DOHH2 (cell line): ENCODE data around the gene LRRTM4.

ENCODE experiments used
- H3F3A ChIP-seq: fragments of 200-600 bp; sonication (generic), shearing (Covaris generic); 2 replicates; pipeline ENCODE4 v1.6.0; 2016; ENCODE audit warnings: antibody characterized with exemption, mild to moderate bottlenecking; ENCODE audit not compliant: control insufficient read depth, insufficient read depth
- H3K27ac ChIP-seq: fragments of 200-600 bp; sonication (generic); 2 replicates; pipeline ENCODE4 v1.5.1; 2014; ENCODE audit warnings: low read depth, mild to moderate bottlenecking, low read length, moderate library complexity
- H3K27me3 ChIP-seq: fragments of 200-600 bp; sonication (generic); 2 replicates; pipeline ENCODE4 v1.6.1; 2014; ENCODE audit warnings: mild to moderate bottlenecking, low read length, mixed read lengths; ENCODE audit not compliant: control insufficient read depth
- H3K36me3 ChIP-seq: fragments of 200-600 bp; sonication (generic); 2 replicates; pipeline ENCODE4 v1.6.1; 2014; ENCODE audit warnings: mild to moderate bottlenecking, low read length, moderate library complexity, mixed read lengths; ENCODE audit not compliant: control insufficient read depth
- H3K4me1 ChIP-seq: fragments of 200-600 bp; sonication (generic); 2 replicates; pipeline ENCODE4 v1.6.1; 2014; ENCODE audit warnings: mild to moderate bottlenecking, low read length, mixed read lengths; ENCODE audit not compliant: control insufficient read depth
- H3K4me2 ChIP-seq: fragments of 200-600 bp; sonication (generic); 2 replicates; pipeline ENCODE4 v1.6.0; 2014; ENCODE audit warnings: mild to moderate bottlenecking, low read length, moderate library complexity
- H3K4me3 ChIP-seq: fragments of 200-600 bp; sonication (generic); 2 replicates; pipeline ENCODE4 v1.5.1; 2014; ENCODE audit warnings: mild to moderate bottlenecking, low read length, mixed read lengths
- H3K79me2 ChIP-seq: fragments of 200-600 bp; sonication (generic); 2 replicates; pipeline ENCODE4 v1.6.1; 2014; ENCODE audit warnings: mild to moderate bottlenecking, low read length, mixed read lengths; ENCODE audit not compliant: control insufficient read depth
- H3K9me2 ChIP-seq: fragments of 200-600 bp; sonication (generic); replicated peaks from 2 replicates; pipeline ENCODE4 v1.6.1; 2014; ENCODE audit warnings: mild to moderate bottlenecking, low read length, mixed read lengths; ENCODE audit not compliant: control insufficient read depth
- H3K9me3 ChIP-seq: fragments of 200-600 bp; sonication (generic); 2 replicates; pipeline ENCODE4 v1.6.1; 2014; ENCODE audit warnings: antibody characterized with exemption, low read length, mixed read lengths; ENCODE audit not compliant: control insufficient read depth, insufficient read depth
- H4K20me1 ChIP-seq: fragments of 200-600 bp; sonication (generic); 2 replicates; pipeline ENCODE4 v1.6.0; 2014; ENCODE audit warnings: low read depth, mild to moderate bottlenecking, antibody characterized with exemption, low read length, moderate library complexity; ENCODE audit not compliant: control insufficient read depth, insufficient read depth
- CTCF ChIP-seq: fragments of 200-600 bp; sonication (generic); IDR thresholded peaks from one replicate; pipeline ENCODE4 v1.5.1; 2014; ENCODE audit warnings: antibody characterized with exemption, mild to moderate bottlenecking, low read depth, low read length; ENCODE audit not compliant: poor library complexity, severe bottlenecking
- EZH2phosphoT487 ChIP-seq: fragments of 200-600 bp; sonication (generic); IDR thresholded peaks from 2 replicates; pipeline ENCODE4 v1.6.1; 2017; ENCODE audit warnings: borderline replicate concordance, mild to moderate bottlenecking, antibody characterized with exemption, low read length, moderate library complexity, mixed read lengths

The LRRTM4 gene

GRCh38 chr2:77421971-77422370 lies 100.2 kb downstream of the LRRTM4 start:
- Histone ChIP-seq H4K20me1 (no peaks in the 10 kb centered on the region), H3K4me3 (no peak overlapping the region), H3K36me3 (no peaks in the 10 kb centered on the region), H3F3A (no peaks in the 10 kb centered on the region), H3K9me3 (no peaks in the 10 kb centered on the region; the same call in 1 of the 2 replicates), H3K79me2 (no peaks in the 10 kb centered on the region), H3K4me2 (no peak overlapping the region), H3K4me1 (no peaks in the 10 kb centered on the region), H3K27me3 (no peaks in the 10 kb centered on the region), H3K9me2 (no peaks in the 10 kb centered on the region), H3K27ac (no peak overlapping the region)
- TF ChIP-seq EZH2phosphoT487, result no peak
- TF ChIP-seq CTCF, result no peak

DNA sequence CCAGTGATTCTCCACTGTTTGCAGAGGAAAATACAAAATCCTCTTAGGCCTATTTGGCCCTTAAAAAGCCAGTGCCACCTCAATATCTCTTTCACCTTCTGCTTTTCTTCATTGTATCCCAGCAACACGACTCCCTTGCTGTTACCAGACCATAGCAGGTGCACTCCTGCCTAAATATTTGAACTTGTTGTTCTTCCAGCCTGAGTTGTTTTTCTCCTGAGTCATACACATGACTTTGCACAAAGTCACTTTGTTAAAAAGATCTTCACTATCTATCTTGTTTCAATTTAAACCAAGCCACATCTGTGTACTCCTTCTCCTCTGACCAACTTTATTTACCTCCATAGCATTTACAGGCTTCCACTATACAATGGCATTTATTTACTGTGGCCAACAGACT lies 103.6 kb downstream of the LRRTM4 start:
- TF ChIP-seq CTCF, result no peak
- no peak for TF ChIP-seq EZH2phosphoT487
- Histone ChIP-seq H3K27ac (no peak overlapping the region), H3K4me1 (no peaks in the 10 kb centered on the region), H3K9me2 (no peaks in the 10 kb centered on the region), H3K9me3 (no peaks in the 10 kb centered on the region; the same call in 1 of the 2 replicates), H3K79me2 (no peaks in the 10 kb centered on the region), H3F3A (no peaks in the 10 kb centered on the region), H3K27me3 (no peaks in the 10 kb centered on the region), H3K36me3 (no peaks in the 10 kb centered on the region), H3K4me3 (no peak overlapping the region), H4K20me1 (no peaks in the 10 kb centered on the region), H3K4me2 (no peak overlapping the region)

DNA sequence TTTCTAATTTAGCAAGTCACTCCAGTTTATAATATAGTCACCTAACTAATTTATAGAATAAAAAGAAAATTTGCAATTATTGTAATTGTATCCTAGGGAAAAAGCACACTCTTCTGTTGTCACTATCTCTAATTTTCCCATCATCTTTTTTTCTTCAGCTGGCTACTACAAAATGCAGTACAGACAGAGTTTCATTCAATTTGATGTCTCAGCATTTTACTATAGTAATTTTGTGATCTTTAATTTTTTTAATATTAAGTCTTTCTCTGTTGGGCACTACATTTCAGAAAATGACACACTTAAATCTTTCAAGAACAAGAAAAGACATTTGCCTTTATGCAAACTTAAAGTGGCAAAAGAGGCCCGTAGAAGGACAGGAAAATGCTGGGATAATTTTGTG lies 118.0 kb downstream of the LRRTM4 start:
- H3K4me1 ChIP-seq, result no peaks in the 10 kb centered on the region
- TF ChIP-seq EZH2phosphoT487, result no peak
- TF ChIP-seq CTCF, result no peak

More for the DNA sequence above, 118.0 kb downstream of the LRRTM4 start:
- H3K79me2 ChIP-seq, result no peaks in the 10 kb centered on the region
- no peaks in the 10 kb centered on the region for H3K9me3 ChIP-seq
- no peak overlapping the region for H3K4me3 ChIP-seq
- no peaks in the 10 kb centered on the region for H4K20me1 ChIP-seq
- no peaks in the 10 kb centered on the region for H3K9me2 ChIP-seq
- no peaks in the 10 kb centered on the region for H3K36me3 ChIP-seq
- no peaks in the 10 kb centered on the region for H3F3A ChIP-seq
- H3K27ac ChIP-seq, result no peak overlapping the region
- no peak overlapping the region for H3K4me2 ChIP-seq
- no peaks in the 10 kb centered on the region for H3K27me3 ChIP-seq
